Ectodermal cell (in vitro differentiated cells): ENCODE results near the gene TRIM14.

Source experiments
- H3K27ac ChIP-seq: 2 replicates; pipeline ENCODE4 v1.7.0; 2013; ENCODE audit warnings: mild to moderate bottlenecking, low read depth, low read length; ENCODE audit not compliant: insufficient read depth, poor library complexity, severe bottlenecking
- H3K27me3 ChIP-seq: 2 replicates; pipeline ENCODE4 v1.7.0; 2013; ENCODE audit warnings: mild to moderate bottlenecking, low read length; ENCODE audit not compliant: insufficient read depth, control insufficient read depth, poor library complexity, severe bottlenecking
- H3K36me3 ChIP-seq: one replicate; pipeline ENCODE4 v1.7.0; 2013; ENCODE audit warnings: low read length; ENCODE audit not compliant: control insufficient read depth, insufficient read depth
- H3K4me1 ChIP-seq: one replicate; pipeline ENCODE4 v1.7.0; 2013; ENCODE audit warnings: low read length; ENCODE audit not compliant: control insufficient read depth, insufficient read depth
- H3K4me3 ChIP-seq: 2 replicates; pipeline ENCODE4 v1.7.0; 2013; ENCODE audit warnings: low read depth, low read length, control low read depth; ENCODE audit not compliant: insufficient read depth
- H3K9me3 ChIP-seq: 2 replicates; pipeline ENCODE4 v1.7.0; 2013; ENCODE audit warnings: mild to moderate bottlenecking, low read length, moderate library complexity; ENCODE audit not compliant: control insufficient read depth
- WGBS, 2 experiments: methylation state at CpG; one replicate each; pipeline ENCODE4 v1.1.7; 2013; ENCODE audit warnings: missing lambda C conversion rate in 2 of 2; 5-methylcytosine and 5-hydroxymethylcytosine counted together

The TRIM14 gene

DNA sequence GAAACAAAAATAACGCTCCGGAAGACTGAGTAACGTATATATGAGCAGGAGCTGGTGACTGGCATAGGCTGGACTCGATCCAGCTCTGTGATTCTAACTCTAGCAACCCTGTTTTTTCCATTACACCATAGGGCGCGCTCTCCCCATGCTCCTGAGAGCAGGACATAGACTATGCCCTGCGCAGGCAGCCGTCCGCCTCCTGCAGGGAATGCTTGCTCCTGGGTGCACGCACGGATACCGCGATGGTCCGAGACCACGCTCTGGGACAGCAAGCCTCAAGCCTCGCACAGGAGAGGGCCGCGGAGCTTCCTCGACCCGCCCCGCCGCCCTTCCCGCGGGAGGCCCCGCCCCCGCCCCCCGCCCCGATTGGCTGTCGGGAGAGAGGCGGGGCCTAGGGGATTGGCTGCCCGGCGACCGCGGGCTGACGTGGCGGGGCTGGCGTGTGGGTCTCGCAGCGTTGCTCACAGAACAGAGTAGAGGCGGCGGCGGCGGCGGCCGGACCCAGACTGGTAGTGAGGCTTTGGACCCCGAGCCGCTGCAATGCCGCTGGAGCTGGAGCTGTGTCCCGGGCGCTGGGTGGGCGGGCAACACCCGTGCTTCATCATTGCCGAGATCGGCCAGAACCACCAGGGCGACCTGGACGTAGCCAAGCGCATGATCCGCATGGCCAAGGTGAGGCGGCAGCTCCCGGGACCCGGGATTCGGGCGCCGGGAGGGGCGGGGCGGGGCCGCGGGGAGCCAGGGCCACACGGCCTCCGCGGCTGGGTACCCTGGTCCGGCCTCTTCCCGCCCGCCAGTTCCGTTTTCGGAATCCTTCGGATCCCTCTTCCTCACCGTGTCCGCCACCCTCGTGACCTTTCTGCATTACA, 62.5 kb downstream of the TRIM14 start, which contains the start of gene NANS:
TSS of gene NANS (plus strand) at position 464 of the 869 bp plus-strand sequence. CDS start at position 541, 77 bp downstream.
- H3K36me3 ChIP-seq, result no peaks in the 10 kb centered on the region
- no peak within 1 kb of the TSS for H3K27ac ChIP-seq
- H3K27me3 ChIP-seq, result peaks cover 8% of the 10 kb centered on the region
- peak within 1 kb of the TSS; percentile 65 for H3K4me3 ChIP-seq
- 2% methylated on average over 80 of the region's 80 CpGs for WGBS, 2 experiments
- no peaks in the 10 kb centered on the region for H3K9me3 ChIP-seq
- H3K4me1 ChIP-seq, result peaks cover 3% of the 10 kb centered on the region

DNA sequence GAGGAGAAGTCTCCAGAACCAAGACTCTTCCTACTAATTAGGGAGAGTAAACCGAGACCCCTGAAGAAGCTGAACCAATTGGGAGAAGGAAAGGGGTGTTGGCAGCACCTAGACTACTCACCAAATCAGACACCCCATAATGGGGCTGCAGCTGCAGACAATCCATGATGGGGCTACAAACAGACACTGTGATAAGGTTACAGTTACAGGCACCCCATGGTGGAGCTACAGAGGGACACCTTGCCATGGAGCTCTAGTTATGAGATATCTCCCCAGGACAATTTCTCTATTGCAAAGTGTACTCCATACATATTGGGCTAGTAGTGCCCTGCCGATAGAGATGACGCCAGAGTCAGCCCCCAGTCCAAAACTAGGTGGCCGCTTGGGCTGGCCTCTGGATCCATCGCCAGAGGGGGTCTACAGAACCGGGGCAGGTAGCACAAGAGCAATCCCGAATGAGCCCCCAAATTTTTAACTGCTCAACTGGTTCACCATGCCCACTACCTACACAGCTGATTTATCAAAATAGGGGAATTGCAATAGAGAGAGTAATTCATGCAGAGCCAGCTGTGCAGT, 64.6 kb downstream of the TRIM14 start:
- H3K27me3 ChIP-seq, result peaks cover 8% of the 10 kb centered on the region
- H3K4me1 ChIP-seq, result peaks cover 3% of the 10 kb centered on the region
- H3K4me3 ChIP-seq, result no peak overlapping the region
- 94 to 98% methylated on average over 7 of the region's 7 CpGs for WGBS, 2 experiments
- H3K27ac ChIP-seq, result no peak overlapping the region
- H3K36me3 ChIP-seq, result no peaks in the 10 kb centered on the region
- H3K9me3 ChIP-seq, result no peaks in the 10 kb centered on the region

DNA sequence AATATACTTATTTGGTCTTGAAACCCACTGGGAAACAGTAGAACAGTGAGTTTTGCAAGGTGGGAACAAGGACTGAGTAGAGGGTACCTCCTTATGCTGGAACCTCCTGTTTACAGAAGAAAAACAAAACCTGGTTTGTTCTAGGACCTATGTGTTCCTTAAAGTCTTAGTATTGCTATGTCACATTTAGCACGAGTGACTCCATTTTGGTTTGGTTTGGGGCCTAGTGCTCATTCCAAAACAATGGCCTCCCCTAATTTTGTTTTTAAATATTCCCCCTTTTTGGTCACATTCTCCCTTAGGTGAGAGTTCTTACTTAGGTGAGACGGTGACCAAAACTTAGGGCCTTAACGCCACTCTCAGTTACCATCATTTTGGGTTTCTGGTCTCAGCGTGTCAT, 68.7 kb downstream of the TRIM14 start:
- no peak overlapping the region for H3K27ac ChIP-seq
- no peaks in the 10 kb centered on the region for H3K9me3 ChIP-seq
- H3K36me3 ChIP-seq, result no peaks in the 10 kb centered on the region
- H3K4me3 ChIP-seq, result no peak overlapping the region
- WGBS, 2 experiments, result 90 to 92% methylated on average over 4 of the region's 4 CpGs
- H3K27me3 ChIP-seq, result no peaks in the 10 kb centered on the region
- H3K4me1 ChIP-seq, result no peaks in the 10 kb centered on the region

DNA sequence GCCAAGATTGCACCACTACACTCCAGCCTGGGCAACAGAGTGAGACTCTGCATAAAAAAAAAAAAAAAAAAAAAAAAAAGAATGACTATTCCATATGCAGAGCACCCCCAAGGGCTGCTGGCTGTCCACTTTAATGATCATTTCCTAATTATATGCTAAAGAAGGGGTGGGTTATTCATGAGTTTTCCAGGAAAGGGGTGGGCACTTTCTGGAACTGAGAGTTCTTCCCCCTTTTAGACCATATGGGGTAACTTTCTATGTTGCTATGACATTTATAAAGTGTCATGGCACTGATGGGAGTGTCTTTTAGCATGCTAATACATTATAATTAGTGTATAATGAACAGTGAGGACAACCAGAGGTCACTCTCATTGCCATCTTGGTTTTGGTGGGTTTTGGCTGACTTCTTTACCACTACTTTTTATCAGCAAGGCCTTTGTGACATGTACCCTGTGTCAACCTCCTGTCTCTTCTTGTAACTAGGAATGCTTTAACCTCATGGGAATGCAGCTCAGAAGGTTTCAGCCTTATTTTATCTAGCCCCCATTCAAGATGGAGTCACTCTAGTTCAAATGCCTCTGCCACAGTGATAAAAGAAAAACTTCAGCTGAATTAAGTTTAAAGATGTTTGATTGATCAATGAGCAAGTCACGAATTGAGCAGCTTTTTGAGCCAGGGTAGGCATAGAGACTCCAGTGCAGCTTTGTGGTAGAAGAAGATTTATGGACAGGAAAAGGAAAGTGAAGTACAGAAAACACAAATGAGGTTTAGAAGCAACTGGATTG, 69.5 kb downstream of the TRIM14 start:
- no peaks in the 10 kb centered on the region for H3K4me1 ChIP-seq
- no peak overlapping the region for H3K27ac ChIP-seq
- H3K27me3 ChIP-seq, result no peaks in the 10 kb centered on the region
- no peaks in the 10 kb centered on the region for H3K9me3 ChIP-seq
- no peaks in the 10 kb centered on the region for H3K36me3 ChIP-seq
- H3K4me3 ChIP-seq, result no peak overlapping the region
- 91 to 94% methylated on average over 1 of the region's 1 CpG for WGBS, 2 experiments

DNA sequence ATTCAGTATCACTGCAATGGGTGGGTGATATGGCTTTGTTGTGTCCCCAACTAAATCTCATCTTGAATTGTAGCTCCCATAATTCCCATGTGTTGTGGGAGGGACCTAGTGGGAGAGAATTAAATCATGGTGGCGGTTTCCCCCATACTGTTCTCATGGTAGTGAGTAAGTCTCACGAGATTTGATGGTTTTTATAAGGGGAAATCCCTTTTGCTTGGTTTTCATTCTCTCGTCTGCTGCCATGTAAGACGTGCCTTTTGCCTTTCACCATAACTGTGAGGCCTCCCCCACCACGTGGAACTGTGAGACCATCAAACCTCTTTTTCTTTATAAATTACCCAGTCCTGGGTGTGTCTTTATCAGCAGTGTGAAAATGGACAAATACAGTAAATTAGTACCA, 72.0 kb downstream of the TRIM14 start:
- Histone ChIP-seq H3K4me3 (no peak overlapping the region), H3K36me3 (no peaks in the 10 kb centered on the region), H3K9me3 (no peaks in the 10 kb centered on the region), H3K27ac (no peak overlapping the region), H3K27me3 (no peaks in the 10 kb centered on the region), H3K4me1 (no peaks in the 10 kb centered on the region)
- 88 to 93% methylated on average over 5 of the region's 5 CpGs for WGBS, 2 experiments

DNA sequence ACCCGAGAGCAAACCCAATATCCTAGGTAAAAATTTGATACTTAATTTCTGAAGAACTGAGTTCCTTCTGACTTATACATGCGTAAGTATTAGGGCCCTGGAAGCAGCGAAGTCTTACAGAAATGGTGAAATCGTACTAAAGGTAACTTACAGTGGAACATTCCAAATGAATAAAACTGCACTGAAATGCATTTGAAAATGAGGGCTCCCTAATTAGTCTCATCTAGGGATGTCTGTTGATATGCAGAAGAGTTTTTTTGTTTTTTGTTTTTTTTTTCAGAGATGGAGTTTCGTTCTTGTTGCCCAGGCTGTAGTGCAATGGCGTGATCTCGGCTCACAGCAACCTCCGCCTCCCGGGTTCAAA, 72.9 kb downstream of the TRIM14 start:
- Histone ChIP-seq H3K4me3 (no peak overlapping the region), H3K27ac (no peak overlapping the region), H3K27me3 (no peaks in the 10 kb centered on the region), H3K4me1 (no peaks in the 10 kb centered on the region), H3K36me3 (no peaks in the 10 kb centered on the region), H3K9me3 (no peaks in the 10 kb centered on the region)
- 91 to 93% methylated on average over 8 to 9 of the region's 9 CpGs for whole genome bisulfite sequencing, 2 experiments

DNA sequence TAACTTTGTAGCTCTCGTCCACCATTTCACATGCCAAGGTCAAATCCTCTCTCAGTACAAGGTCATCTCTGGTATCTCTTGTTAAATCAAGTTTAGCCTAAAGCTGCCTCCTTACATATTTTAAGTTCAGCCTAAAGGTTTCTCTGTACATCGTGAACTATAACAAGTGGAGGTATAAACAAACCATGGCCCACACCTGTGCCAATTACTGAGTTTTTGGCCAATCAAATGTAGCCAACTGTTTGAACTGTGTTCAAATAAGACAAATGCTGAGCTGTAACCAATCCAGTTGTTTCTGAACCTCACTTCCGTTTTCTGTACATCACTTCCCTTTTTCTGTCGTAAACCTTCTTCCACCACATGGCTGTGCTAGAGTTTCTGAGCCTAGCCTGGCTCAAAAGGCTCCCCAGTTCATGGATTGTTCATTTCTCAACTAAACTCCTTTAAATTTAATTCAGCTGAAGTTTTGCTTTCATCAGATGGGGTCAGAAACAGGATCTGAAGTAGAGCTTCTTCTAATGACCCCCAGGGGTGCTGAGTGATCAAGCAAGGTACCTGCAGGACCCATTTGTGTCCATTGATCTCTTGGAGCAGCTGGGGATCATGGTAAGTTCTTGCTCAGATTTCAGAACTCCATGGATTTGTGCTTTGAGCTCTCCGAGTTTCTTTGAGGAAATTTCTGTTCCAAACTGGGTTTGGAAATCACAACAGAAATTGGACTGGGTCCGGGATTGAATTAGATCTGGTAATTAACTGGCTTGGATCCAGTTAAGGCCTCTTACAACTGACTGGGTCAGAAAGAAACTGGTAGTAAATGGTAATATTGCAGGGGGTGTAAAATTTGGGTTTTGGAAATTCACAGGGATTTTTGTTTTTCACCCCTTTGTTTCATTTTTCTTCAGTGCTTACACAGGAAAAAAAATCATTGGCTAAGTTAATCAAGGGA, 73.5 kb downstream of the TRIM14 start:
- Histone ChIP-seq H3K4me3 (no peak overlapping the region), H3K27me3 (no peaks in the 10 kb centered on the region), H3K27ac (no peak overlapping the region), H3K4me1 (no peaks in the 10 kb centered on the region), H3K36me3 (no peaks in the 10 kb centered on the region), H3K9me3 (no peaks in the 10 kb centered on the region)
- WGBS, 2 experiments, result 94% methylated on average over 6 of the region's 6 CpGs

DNA sequence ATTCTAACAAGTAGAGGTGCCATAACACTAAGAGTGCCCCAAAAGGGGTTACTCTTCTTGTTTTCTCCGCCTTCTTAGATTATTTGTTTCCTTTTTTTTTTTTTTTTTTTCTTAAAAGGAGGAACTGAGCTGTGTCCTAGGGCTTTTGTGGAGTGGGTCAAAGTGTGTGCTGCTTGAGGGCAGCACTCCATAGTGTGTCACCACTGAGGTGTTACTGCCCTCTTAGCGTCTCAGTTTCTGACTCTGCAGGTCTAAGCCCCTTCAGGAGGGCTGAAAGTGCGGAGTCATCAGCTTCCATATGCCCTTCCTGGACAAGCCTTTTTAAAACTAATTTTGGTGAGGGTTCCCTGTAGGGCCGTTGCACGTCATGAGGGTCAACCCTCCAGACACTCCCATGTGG, 75.1 kb downstream of the TRIM14 start:
- Histone ChIP-seq H3K4me1 (no peaks in the 10 kb centered on the region), H3K27me3 (no peaks in the 10 kb centered on the region), H3K9me3 (no peaks in the 10 kb centered on the region), H3K27ac (no peak overlapping the region), H3K4me3 (no peak overlapping the region), H3K36me3 (no peaks in the 10 kb centered on the region)
- 81 to 85% methylated on average over 5 of the region's 5 CpGs for WGBS, 2 experiments

DNA sequence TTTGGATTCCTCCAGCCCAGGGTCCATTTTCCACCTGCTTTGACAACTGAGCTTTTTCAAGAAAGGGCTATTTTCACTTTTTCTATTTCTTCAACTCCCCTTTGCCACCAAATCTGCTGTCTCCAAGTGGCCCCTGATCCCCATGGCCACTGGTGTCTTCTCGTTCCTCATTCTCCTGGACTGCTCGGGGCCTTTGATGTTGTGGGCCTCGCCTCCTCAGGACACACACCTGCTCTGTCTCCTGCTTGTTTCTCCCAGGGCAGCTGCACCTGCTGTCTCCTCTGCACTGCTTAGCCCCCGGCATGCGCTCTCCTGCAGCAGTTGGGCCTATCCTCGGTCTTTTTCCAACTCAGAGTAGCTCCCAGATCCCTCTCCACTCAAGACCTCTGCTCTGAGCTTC, 78.8 kb downstream of the TRIM14 start:
- Histone ChIP-seq H3K27me3 (no peaks in the 10 kb centered on the region), H3K4me1 (no peaks in the 10 kb centered on the region), H3K36me3 (no peaks in the 10 kb centered on the region), H3K27ac (no peak overlapping the region), H3K9me3 (no peaks in the 10 kb centered on the region), H3K4me3 (no peak overlapping the region)
- WGBS, 2 experiments, result 89 to 93% methylated on average over 6 of the region's 6 CpGs
